ENCODE results near the gene NASP.

- TF ChIP-seq CTCF (IDR thresholded peaks at IDR 0.05; ENCODE audit: borderline replicate concordance, extremely low read depth, low read length, poor library complexity, severe bottlenecking) (no peak), EZH2 (IDR thresholded peaks at IDR 0.05; ENCODE audit: borderline replicate concordance, low read depth, low read length, severe bottlenecking) (no peak)
Observed at GRCh38 chr1:45610589-45611226, 26.9 kb downstream of the NASP start.

All from DND-41 (cell line).